ENCODE results near the gene UBASH3B.
"Not testable (repeated sequence)": the region's sequence is repeated elsewhere in the genome, so short reads cannot be mapped to it uniquely, and the experiment has no call there.

UBASH3B gene

DNA sequence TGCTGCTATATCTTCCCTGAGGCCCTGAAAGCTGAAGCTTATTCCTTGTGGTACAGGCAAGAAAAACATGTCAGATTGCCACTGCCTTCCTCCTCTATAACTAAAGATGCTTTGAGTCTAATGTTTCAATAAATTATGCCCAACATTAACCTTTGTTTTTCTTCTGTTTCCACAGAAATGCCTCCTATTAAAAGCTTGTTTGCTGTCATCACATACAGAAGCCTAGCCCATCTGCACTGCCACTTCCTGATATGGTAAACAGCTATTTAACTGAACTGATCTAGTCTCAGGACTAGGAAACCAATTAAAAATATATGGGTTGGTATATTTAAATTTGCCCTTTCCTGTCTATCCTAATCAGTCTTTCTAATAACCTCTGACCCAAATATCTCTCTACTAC lies 165.6 kb downstream of the UBASH3B start:
- DNase-seq, result no peak

DNA sequence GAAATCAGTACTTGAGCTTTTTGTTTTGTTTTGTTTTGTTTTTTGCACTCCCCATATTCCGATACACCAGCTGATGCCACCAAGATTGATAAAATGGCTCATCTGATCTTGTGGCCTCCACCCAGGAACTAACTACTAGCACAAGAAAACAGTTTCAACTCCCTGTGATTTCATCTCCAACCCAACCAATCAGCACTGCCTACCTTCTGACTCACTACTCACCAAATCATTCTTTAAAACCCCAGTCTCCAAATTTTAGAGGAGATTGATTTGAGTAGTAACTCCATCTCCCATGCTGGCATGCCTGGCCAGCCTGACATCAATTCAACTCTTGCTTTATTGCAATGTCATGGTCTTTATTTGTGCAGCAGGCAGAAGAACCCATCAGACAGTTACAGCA lies 166.7 kb downstream of the UBASH3B start:
- no peak for DNase-seq

DNA sequence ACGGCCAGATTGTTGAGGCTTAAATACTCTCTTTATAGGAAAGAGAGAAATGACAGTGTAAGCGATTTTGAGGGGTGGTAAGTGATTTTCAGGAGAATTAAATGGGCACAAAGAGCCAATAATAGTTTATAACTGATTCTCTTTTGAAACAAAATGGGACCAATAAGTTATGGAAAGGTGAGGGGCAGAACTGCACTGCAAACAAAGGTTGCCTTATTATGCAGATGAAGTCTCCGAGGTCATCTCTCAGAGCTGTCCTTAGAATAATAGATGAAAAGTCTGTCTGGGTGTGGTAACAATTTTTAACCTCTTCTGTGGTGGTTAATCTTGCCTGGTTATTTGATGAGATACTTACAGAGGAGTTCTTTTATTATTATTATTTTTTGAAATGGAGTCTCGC lies 168.0 kb downstream of the UBASH3B start:
- no peak for DNase-seq

DNA sequence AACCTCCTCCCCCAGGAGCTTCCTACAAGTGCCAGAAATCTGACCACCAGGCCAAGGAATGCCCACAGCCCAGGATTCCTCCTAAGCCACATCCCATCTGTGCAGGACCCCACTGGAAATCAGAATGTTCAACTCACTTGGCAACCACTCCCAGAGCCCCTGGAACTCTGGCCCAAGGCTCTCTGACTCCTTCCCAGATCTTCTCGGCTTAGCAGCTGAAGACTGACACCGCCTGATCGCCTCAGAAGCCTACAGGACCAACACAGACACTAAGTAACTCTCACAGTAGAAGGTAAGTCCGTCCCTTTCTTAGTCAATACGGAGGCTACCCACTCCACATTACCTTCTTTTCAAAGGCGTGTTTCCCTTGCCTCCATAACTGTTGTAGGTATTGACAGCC lies 173.8 kb downstream of the UBASH3B start:
- not testable (repeated sequence) for DNase-seq

DNA sequence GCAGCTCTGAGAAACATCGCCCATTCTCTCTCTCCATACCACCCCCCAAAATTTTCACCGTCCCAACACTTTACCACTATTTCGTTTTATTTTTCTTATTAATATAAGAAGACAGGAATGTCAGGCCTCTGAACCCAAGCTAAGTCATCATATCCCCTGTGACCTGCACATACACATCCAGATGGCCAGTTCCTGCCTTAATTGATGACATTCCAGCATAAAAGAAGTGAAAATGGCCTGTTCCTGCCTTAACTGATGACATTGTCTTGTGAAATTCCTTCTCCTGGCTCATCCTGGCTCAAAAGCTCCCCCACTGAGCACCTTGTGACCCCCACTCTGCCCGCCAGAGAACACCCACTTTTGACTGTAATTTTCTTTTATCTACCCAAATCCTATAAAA lies 176.8 kb downstream of the UBASH3B start:
- not testable (repeated sequence) for DNase-seq

DNA sequence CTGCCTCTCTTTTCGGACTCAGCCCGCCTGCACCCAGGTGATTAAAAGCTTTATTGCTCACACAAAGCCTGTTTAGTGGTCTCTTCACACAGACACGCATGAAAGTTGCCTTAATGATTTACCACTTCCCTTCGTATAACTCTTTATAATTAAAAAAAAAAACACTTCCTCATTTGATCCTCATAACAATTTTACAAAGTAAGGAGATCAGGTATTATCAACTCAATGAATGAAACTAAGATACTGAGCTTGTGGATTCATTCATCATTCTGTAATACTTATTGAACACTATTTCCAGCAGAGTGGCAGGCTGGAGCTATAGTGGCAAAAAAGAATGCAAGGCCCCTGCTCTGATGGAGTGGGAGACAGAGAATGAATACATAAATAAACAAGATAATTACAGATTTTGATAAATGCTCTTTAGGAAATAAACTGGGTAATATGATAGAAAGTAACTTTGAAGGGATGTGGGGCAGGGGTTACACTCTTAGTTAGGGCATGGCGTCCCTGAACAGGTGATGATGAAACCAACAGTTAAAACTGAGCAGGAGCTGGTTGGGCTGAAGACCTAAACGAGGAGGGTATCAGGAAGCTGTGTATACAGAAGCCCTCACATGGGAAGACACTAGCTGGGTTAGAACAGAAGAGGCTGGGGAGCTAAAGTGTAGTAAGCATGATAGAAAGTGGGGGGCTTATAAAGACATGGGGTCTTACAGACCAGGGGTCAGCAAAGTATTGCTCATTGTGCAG lies 177.4 kb downstream of the UBASH3B start:
- no peak for DNase-seq

DNA sequence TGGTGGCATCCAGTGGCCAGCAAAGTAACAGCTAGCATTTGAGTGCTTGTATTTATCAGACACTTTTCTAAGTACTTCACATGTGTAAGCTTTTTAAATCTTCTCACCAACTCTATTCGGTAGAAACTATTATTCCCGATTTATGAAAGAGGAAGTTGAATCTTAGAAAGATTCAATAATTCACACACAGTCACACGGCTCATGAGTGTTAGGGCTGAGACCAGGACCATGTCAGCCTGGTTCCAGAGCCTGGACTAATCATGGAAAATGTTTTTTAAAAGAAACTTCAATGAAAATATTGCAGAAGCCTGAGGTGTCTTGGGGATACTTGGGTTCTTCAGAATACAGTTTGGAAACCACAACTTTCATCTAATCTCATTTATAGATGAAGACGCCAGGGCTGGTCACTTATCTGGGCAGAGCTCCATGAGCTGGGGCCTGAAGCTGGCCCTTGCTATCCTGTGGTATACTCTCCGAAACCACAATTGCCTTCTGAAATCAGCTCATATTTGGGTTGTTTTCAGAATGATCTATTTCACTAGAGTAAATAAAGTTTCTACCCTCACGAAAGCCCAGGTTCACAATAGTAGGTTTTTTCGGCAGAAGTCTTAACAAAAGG lies 178.4 kb downstream of the UBASH3B start:
- DNase-seq, result no peak

DNA sequence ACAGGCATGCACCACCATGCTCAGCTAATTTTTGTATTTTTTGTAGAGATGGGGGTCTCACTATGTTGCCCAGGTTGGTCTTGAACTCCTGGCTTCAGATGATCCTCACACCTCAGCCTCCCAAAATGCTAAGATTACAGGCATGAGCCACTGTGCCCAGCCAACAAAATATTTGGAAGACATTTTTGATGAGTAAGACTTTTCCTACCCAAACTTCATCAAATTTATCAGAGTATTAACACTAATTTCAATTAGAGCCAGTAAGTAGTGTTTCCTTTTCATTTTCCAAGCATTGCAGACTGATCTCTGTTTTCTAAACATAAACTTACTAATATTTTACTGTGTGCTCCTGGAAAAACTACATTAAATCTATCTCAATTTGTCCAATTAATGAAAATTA lies 181.4 kb downstream of the UBASH3B start:
- no peak for DNase-seq

DNA sequence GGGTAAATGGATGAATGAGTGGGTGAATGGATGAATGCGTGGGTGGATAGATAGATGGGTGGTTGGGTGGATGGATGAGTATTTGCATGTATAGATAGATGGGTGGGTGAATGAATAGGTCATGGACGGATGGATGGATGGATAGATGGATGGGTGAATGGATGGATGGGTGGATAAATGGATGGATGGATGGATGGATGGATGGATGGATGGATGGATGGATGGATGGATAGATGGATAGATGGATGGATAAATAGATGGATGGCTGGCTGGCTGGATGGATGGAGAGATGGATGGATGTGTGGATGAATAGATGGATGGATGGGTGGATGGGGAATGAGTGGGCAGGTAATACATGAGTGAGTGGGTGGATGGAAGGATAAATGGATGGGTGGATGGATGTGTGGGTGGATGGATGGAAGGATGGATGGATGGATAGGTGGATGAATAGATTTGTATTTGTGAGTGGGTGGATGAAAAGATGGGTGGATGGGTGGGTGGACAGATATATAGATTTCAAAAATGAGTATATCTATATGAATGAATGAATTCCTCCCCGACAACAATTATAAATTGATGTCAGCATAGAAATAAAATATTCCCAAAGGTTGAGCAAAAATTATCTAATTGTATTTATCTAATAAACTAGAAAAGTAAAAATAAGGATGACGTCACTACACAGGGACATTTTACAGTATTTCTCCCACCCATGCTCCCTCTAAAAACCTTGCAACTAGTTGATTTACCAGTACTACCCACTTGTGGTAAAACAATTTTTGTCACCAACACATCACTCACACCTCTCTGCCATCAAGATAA lies 182.2 kb downstream of the UBASH3B start:
- DNase-seq, result no peak

DNA sequence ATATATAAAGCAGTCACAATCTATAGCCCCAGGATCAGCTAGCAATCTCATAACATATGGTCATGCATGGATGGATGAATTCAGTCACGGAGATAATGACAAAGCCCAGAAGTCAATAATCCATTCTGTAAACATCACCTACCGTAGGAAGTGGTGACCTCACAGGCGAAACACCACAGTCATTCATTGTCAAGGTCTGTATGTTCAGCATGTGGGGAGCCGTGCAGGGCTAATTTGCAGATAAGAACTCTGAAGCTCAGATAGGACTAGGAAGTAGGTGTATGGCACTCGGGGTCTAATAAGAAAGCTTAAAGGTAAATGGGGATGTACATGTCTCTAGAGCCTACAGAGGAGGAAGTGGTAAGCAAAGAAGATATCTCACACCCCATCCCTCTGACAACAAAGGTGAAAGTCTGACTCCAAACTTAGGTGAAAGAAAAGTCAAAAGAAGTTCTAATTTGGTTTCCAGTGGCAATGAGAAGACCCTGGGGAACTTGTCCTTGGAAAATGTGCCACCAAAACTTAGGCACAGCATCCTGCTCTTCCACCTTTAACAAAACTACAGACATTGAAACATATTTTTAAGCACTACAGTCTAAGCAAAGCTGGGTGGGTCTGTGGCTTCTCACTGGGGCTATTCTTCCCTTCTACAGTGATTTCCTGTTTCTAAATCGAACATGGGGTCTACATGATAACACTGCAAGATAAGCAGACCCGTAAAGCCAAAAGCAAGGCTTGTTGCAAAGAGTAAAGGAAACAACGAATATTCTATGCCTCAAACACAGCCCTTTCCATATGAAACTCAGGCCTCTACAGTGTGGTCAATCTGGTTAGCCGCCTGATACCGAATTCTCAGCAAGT lies 188.0 kb downstream of the UBASH3B start:
- no peak for DNase-seq

DNA sequence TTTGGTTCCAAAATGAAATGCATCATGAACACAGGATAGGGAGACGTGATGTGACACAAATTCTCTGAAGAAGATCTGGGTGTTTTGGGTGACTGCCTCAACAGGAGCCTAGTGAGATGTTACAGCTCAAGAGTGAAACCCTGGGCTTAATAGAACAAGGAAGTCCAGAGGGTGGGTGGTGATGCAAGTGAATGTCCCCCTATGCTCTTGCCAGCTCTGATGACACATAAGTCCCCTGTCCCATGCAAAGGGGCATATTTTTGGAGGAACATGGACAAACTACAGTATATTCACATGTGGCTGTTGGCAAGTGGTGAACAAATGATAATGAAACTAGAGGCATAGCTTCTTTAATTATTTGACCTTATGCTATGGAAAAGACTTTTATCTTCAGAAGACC lies 191.9 kb downstream of the UBASH3B start:
- no peak for DNase-seq

DNA sequence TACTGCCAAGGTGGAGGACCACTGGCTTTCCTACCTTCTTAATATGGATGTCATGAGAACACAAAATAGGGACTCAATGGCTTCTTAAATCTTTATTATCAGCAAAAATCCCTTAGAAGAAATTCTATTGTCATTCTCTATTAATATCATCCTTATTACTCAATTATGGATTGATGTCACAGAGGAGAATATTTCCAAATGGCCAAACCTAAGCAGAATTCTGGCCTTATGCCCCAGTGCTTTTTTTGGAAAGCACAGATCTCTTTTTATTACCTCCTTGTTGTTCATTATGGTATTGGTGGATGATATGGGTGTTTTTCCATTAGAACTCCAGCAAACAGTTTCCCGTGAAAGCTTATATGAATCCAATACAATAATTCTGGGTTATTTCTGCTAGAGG lies 192.7 kb downstream of the UBASH3B start:
- DNase-seq, result no peak

DNA sequence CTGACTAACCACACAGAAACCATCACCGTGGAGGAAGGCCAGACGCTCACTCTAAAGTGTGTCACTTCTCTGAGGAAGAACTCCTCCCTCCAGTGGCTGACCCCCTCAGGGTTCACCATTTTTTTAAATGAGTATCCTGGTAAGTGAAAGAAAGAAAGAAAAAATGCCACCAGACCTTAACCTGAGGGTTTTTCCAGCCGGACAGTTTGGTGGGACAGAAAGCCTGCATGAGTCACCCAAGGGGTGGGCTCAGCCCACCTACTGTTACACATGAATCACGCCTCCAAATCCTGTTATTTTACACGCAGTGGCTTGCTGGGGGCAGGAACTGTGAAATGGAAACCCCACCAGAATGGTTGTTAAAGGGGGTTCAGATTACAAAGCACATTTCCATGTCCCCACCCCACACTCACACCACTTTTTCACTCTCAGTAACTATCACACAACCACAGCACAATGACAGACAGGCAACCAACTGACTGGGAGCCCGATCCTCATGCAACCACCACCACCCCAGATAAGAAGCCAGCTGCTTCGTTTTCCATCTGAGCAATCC lies 194.6 kb downstream of the UBASH3B start:
- DNase-seq, result peak; percentile 41

DNA sequence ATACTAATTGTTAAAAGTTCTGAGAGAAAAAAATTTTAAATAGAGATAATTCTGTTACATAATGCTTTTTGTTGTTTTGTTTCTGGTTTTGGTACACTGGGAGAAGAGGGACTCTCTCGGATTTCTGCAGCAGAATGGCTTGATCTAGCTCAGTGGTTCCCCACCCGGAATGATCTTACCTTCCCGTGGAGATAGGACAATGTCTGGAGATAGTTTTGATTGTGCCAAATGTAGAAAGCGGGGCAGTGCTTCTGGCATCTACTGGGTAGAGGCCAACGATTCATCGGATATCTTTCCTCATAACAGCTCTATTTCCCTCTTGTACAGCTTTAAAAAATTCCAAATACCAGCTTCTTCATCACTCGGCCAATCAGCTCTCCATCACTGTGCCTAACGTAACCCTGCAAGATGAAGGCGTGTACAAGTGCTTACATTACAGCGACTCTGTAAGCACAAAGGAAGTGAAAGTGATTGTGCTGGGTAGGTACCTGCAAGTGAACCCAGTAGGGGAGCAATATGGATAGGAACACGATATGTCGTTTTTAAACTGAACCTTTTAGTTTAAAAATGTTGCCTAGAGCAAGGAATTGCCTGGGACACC lies 195.9 kb downstream of the UBASH3B start:
- peak; percentile 33 for DNase-seq

DNA sequence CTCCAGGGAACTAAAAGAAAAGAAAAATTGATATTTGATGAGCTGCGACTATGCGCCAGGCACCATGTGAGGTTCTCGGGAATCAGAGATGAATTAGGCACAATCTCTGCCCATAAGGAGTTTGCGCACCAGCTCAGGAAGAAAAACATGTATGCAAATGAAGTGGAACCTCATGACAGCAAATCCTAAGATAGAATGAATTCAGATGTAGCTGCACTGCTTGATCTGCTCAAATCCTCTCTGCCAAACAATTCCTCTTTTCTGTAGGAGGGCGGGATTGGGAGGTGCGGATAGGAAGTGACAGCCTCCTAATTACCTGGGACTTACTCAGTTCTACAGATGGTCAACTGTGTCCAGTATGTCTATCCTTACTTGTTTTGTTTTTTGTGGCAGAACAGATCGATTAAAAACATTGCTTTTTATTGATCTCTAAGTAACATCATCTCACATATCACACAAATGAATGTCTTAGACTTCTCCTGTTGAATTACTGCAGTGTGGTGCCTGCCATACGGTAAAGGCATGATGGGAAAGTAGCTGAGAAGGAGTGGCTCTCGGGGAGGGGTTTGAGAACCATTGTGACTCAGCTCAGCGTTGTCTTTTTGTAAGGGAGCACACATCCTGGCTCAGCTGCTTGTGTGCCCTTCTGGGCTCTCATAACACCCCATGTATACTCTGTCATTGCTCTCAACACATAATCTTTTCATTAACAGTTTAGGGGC lies 196.7 kb downstream of the UBASH3B start:
- peak; percentile 55 for DNase-seq

DNA sequence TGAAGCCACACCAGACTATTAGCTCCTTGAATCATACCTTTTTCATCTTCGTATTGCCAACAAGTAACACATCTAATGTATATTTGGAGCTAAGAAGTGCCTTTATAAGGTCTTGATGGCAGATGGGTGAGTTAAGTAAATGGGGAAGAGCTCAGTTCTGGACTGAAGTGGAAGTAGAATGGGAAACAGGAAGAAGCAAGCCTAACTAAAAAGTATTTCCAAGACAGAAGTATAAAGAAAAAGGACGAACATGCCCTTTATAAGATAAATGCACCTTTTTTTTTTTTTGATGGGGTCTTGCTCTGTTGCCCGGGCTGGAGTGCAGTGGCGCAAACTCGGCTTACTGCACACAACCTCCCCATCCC lies 197.3 kb downstream of the UBASH3B start:
- no peak for DNase-seq

DNA sequence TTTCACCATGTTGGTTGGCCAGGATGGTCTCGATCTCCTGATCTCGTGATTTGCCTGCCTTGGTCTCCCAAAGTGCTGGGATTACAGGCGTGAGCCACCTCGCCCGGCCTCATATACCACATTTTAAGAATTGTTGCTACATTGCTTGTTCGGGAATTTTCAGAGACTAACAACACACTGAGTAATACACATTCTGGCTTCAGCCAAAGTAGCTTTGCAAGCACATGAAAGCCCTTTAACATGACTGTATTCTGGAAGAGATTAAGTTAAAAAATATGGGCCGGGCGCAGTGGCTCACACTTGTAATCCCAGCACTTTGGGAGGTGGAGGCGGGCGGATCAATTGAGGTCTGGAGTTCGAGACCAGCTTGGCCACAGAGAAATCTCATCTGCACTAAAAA lies 197.7 kb downstream of the UBASH3B start:
- no peak for DNase-seq

DNA sequence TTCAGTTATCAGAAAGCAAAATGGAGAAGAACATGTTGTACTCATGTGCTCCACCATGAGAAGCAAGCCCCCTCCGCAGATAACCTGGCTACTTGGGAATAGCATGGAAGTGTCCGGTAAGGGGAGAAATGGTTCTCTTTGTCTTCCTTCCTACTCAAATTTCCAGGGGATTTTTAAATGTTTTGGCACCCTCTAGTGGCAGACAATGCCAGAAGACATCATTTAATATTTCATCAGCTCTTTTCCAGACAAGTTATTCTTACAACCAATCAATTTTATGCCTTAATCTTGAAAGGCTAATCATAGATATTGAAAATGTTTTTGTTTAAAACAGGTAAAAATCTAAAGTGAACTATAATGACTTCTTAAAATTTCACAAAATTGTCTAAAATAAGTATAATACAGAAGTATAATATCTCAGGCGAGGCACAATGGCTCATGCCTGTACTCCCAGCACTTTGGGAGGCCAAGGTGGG lies 198.5 kb downstream of the UBASH3B start:
- DNase-seq, result peak; percentile 72

DNA sequence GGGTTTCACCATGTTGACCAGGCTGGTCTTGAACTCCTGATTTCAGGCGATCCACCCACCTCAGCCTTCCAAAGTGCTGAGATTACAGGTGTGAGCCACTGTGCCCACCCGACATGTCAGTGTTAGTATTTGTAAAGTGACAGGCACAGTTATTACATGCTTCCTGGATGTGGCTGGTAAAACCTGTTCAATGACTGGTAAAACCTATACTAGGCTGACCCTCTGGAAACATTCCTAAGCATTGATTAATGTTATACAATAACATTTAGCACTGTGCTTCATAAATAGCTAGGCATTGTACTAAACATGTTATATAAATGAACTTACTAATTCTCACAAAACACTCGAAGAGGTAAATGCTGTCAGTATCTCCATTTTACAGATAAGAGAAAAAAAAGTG lies 206.1 kb downstream of the UBASH3B start:
- no peak for DNase-seq

DNA sequence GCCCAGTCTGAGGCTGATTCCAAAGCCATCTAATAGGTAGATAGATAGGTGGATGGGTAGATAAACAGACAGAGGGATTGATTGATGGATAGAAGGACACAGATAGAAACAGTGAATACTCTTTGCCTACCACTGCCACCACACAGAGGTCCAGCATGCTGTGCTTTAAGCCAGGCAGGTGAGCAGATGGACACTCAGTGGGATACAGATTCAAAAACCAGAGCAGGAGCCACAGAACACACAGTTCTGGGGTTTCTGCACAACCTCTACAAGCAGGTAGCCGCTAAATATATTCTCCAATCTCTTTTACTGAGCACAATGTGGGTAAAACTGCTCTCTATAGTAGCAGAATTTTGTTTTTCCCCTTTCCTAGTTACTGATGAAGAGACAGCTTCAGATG lies 206.6 kb downstream of the UBASH3B start:
- no peak for DNase-seq

DNA sequence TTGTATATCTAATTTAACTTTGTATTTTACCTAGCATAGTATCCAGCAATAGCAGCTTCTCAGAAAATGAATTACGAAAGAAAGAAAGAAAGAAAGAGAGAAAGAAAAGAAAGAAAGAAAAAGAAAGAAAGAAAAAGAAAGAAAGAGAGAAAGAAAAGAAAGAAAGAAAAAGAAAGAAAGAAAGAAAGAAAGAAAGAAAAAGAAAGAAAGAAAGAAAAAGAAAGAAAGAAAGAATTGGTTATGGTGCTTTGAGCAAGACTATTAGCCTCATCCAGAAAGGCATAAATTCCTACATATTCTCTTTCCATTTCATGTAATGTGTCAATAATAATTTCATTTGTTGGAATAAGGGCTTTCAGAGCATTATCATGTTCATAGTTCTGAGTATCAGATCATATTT lies 207.6 kb downstream of the UBASH3B start:
- not testable (repeated sequence) for DNase-seq
